Measurements from ENCODE around the gene COL11A1.
"Not testable (repeated sequence)": the region's sequence is repeated elsewhere in the genome, so short reads cannot be mapped to it uniquely, and the experiment has no call there.

The COL11A1 gene

GRCh38 chr1:103108376-103109150 lies at the start of gene COL11A1:
TSS of gene COL11A1 (minus strand) at chr1:103108522. CDS start at chr1:103108178, 344 bp downstream.
- DNase-seq = no peak

GRCh38 chr1:103156966-103157365 lies 48.6 kb upstream of the COL11A1 start:
- DNase-seq = no peak

- no peak for DNase-seq
These were observed 37.8 kb upstream of the COL11A1 start for GRCh38 chr1:103146166-103146565.

- no peak for DNase-seq
These were observed 37.1 kb upstream of the COL11A1 start for GRCh38 chr1:103145449-103145848.

GRCh38 chr1:103144681-103145080 lies 36.4 kb upstream of the COL11A1 start:
- no peak for DNase-seq

- DNase-seq = no peak
These were observed 34.1 kb upstream of the COL11A1 start for GRCh38 chr1:103142461-103142860.

GRCh38 chr1:103129796-103130195 lies 21.5 kb upstream of the COL11A1 start:
- DNase-seq = no peak

GRCh38 chr1:103129255-103129654 lies 20.9 kb upstream of the COL11A1 start:
- DNase-seq = no peak

GRCh38 chr1:103128256-103128655 lies 19.9 kb upstream of the COL11A1 start:
- DNase-seq = not testable (repeated sequence)

GRCh38 chr1:103125219-103125618 lies 16.9 kb upstream of the COL11A1 start:
- no peak for DNase-seq

- DNase-seq = no peak
These were observed 14.8 kb upstream of the COL11A1 start for GRCh38 chr1:103122983-103123720.

- DNase-seq = no peak
These were observed 12.7 kb upstream of the COL11A1 start for GRCh38 chr1:103120981-103121380.

- no peak for DNase-seq
These were observed 4.2 kb upstream of the COL11A1 start for GRCh38 chr1:103112546-103112945.

GRCh38 chr1:103111926-103112325 lies 3.6 kb upstream of the COL11A1 start:
- DNase-seq = no peak

GRCh38 chr1:103110701-103111100 lies 2.4 kb upstream of the COL11A1 start:
- no peak for DNase-seq

- no peak for DNase-seq
These were observed 1.1 kb upstream of the COL11A1 start for GRCh38 chr1:103109311-103109920.

- DNase-seq = no peak
These were observed 464 bp downstream of the COL11A1 start for GRCh38 chr1:103107741-103108375.

GRCh38 chr1:103106426-103107341 lies 1.6 kb downstream of the COL11A1 start:
- no peak for DNase-seq

- DNase-seq = no peak
These were observed 6.9 kb downstream of the COL11A1 start for GRCh38 chr1:103101399-103101798.

GRCh38 chr1:103089221-103089620 lies 19.1 kb downstream of the COL11A1 start:
- DNase-seq = no peak

GRCh38 chr1:103087256-103087655 lies 21.1 kb downstream of the COL11A1 start:
- no peak for DNase-seq

- no peak for DNase-seq
These were observed 24.1 kb downstream of the COL11A1 start for GRCh38 chr1:103084181-103084580.
